ENCODE measurements around the gene MYL9. TPM values are rescaled to one million over a fixed set of nuclear protein-coding genes. Genes with fewer than 3 reads are reported as not detected.

Gene MYL9
- total RNA-seq, 1 experiment from 2014 or later, result 13.3 TPM

GRCh38 chr20:36532388-36532787 is 8.9 kb upstream of the MYL9 start:
- Histone ChIP-seq H3K4me3 (no peak overlapping the region), H4K20me1 (ENCODE audit: insufficient read depth) (no peaks in the 10 kb centered on the region), H3K27ac (no peak overlapping the region), H3K36me3 (ENCODE audit: low read depth) (no peaks in the 10 kb centered on the region), H3K79me2 (ENCODE audit: low read depth) (no peaks in the 10 kb centered on the region), H3K9me3 (ENCODE audit: insufficient read depth, low read depth) (no peaks in the 10 kb centered on the region), H3K9me2 (ENCODE audit: insufficient read depth) (no peaks in the 10 kb centered on the region), H3F3A (ENCODE audit: insufficient read depth, low read depth) (no peaks in the 10 kb centered on the region), H2AFZ (no peak overlapping the region), H3K27me3 (ENCODE audit: insufficient read depth, low read depth) (no peaks in the 10 kb centered on the region), H3K4me2 (no peak overlapping the region), H3K4me1 (replicated peaks; ENCODE audit: insufficient read depth) (no peaks in the 10 kb centered on the region)
- DNase-seq, result no peak
- POLR2A ChIA-PET (ENCODE audit: unreplicated experiment), result no interaction called here
- TF ChIP-seq EZH2 (IDR thresholded peaks at IDR 0.05; ENCODE audit: low read depth), result no peak
- TF ChIP-seq, protein P1, sequence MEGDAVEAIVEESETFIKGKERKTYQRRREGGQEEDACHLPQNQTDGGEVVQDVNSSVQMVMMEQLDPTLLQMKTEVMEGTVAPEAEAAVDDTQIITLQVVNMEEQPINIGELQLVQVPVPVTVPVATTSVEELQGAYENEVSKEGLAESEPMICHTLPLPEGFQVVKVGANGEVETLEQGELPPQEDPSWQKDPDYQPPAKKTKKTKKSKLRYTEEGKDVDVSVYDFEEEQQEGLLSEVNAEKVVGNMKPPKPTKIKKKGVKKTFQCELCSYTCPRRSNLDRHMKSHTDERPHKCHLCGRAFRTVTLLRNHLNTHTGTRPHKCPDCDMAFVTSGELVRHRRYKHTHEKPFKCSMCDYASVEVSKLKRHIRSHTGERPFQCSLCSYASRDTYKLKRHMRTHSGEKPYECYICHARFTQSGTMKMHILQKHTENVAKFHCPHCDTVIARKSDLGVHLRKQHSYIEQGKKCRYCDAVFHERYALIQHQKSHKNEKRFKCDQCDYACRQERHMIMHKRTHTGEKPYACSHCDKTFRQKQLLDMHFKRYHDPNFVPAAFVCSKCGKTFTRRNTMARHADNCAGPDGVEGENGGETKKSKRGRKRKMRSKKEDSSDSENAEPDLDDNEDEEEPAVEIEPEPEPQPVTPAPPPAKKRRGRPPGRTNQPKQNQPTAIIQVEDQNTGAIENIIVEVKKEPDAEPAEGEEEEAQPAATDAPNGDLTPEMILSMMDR (conservative IDR thresholded peaks at IDR 0.05), result no peak
- CTCF ChIA-PET, result no interaction called here
- intact Hi-C loops (cut with micrococcal nuclease; ENCODE audit: unreplicated experiment), result no loop called here
- no TSS peak for BruUV-seq (replicated peaks)

DNA sequence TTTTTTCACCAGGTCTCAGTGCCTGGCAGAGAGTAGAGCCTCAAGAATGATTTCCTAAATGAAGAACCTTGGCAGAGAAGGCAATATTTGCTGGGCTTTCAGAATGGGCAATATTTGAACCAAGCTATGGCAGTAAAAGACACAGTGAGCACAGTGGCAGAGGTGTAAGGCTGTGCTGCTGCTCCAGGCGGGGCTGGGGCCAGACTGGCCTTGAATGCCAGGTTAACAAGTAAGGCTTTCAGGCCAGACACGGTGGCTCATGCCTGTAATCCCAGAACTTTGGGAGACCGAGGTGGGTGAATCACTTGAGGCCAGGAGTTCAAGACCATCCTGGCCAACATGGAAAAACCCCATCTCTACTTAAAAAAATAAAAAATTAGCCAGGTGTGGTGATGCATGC is 8.5 kb upstream of the MYL9 start:
- ChIA-PET CTCF (no interaction called here), POLR2A (ENCODE audit: unreplicated experiment) (no interaction called here)
- Histone ChIP-seq H3K4me1 (replicated peaks; ENCODE audit: insufficient read depth) (no peaks in the 10 kb centered on the region), H3K4me3 (no peak overlapping the region), H3K9me3 (ENCODE audit: insufficient read depth, low read depth) (no peaks in the 10 kb centered on the region), H3K79me2 (ENCODE audit: low read depth) (no peaks in the 10 kb centered on the region), H3K4me2 (no peak overlapping the region), H4K20me1 (ENCODE audit: insufficient read depth) (no peaks in the 10 kb centered on the region), H3K36me3 (ENCODE audit: low read depth) (no peaks in the 10 kb centered on the region), H3F3A (ENCODE audit: insufficient read depth, low read depth) (no peaks in the 10 kb centered on the region), H3K27ac (no peak overlapping the region), H3K27me3 (ENCODE audit: insufficient read depth, low read depth) (no peaks in the 10 kb centered on the region), H3K9me2 (ENCODE audit: insufficient read depth) (no peaks in the 10 kb centered on the region), H2AFZ (no peak overlapping the region)
- intact Hi-C loops (cut with micrococcal nuclease; ENCODE audit: unreplicated experiment), result no loop called here
- no peak for TF ChIP-seq EZH2 (IDR thresholded peaks at IDR 0.05; ENCODE audit: low read depth)
- TF ChIP-seq, protein P1 (conservative IDR thresholded peaks at IDR 0.05), result no peak
- BruUV-seq (replicated peaks), result no TSS peak
- no peak for DNase-seq

- Histone ChIP-seq H3K4me2 (no peak overlapping the region), H3K9me3 (ENCODE audit: insufficient read depth, low read depth) (no peaks in the 10 kb centered on the region), H4K20me1 (ENCODE audit: insufficient read depth) (no peaks in the 10 kb centered on the region), H3K9me2 (ENCODE audit: insufficient read depth) (no peaks in the 10 kb centered on the region), H3K27me3 (ENCODE audit: insufficient read depth, low read depth) (no peaks in the 10 kb centered on the region), H3F3A (ENCODE audit: insufficient read depth, low read depth) (no peaks in the 10 kb centered on the region), H2AFZ (no peak overlapping the region), H3K4me3 (no peak overlapping the region), H3K4me1 (replicated peaks; ENCODE audit: insufficient read depth) (no peaks in the 10 kb centered on the region), H3K27ac (no peak overlapping the region), H3K79me2 (ENCODE audit: low read depth) (no peaks in the 10 kb centered on the region), H3K36me3 (ENCODE audit: low read depth) (no peaks in the 10 kb centered on the region)
- intact Hi-C loops (cut with micrococcal nuclease; ENCODE audit: unreplicated experiment), result no loop called here
- BruUV-seq (replicated peaks), result no TSS peak
- DNase-seq, result no peak
- CTCF ChIA-PET, result no interaction called here
- TF ChIP-seq, protein P1 (conservative IDR thresholded peaks at IDR 0.05), result no peak
- TF ChIP-seq EZH2 (IDR thresholded peaks at IDR 0.05; ENCODE audit: low read depth), result no peak
- POLR2A ChIA-PET (ENCODE audit: unreplicated experiment), result interaction anchor here (0.6 kb wide), 1 partner anchor 63 kb away, joined by 11 read pairs; no protein-coding TSS in a partner anchor
Measured at GRCh38 chr20:36538026-36538722, 3.1 kb upstream of the MYL9 start.
